Measurements from ENCODE around the gene CHMP5.

The CHMP5 gene

DNA sequence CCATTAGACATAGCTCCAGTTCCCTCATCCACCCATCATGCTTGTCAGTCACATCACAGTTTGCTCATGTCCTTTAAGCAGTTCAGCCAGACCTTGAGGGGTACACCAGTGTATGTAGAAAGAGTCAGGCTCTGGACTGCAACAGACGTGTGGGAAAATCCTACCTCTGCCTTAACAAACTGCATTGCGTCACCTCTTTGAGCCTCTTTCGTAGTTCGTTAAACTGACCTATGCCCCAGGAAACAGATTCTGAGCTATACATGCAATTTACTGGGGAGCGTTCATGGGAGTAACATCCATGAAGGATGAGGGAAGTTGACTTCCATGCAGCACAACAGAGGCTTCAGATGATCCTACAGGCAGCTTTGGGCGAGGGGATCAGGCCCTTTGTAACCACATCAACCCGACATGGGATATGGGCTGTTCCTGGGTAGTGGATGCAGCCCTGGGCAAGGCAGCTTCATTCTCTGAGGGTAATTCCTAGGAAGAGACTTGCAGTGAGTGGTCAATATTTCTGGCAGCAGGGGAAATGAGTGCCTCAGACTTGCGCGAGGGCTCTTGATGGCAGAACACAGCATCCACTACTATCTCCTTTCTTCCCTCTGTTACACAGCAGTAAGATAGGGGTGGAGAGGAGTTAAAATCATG is 20.6 kb upstream of the CHMP5 start:
- DNase-seq = no peak

DNA sequence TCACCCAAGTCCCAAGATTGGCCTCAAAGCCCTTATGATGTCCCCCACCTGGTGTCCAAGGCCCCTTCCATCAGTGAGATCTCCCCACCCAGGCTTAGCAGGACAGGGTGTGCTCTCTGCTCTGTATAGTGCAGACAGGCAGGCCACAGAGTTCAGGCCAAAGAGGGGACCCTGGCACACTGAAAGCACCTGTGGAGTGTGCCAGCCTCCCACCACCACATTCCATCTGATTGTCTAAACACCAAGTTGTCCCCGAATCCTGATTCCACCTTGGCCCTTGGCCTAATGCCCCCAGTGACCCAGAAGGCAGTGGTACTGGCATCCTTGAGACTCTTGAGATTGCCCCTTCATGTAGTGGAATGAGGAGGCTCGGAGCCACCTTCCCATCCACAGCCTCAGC is 19.5 kb upstream of the CHMP5 start:
- DNase-seq = no peak

DNA sequence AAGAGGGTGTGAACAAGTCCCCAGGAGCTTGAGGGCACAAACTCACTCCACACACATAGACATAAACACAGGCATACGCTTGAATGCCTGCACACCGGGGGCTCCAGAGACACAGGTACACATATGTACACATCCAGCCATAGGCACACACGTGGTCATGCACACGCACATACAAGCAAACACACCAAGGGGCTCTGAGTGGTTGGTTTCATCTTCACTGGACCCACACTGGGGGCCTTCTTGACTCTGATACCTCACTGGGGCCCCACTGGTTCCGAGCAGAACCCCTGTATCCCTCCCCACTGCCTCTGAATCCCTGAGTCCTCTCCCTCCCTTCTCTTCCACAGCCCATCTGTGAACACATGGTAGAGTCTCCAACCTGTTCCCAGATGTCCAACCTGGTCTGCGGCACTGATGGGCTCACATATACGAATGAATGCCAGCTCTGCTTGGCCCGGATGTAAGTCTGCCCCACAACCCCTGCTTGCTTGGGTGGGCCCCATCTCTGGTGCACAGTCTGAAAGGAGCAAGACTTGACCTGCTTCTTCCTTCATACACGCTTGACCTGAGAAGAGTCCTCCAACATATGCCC is 18.5 kb upstream of the CHMP5 start:
- no peak for DNase-seq

DNA sequence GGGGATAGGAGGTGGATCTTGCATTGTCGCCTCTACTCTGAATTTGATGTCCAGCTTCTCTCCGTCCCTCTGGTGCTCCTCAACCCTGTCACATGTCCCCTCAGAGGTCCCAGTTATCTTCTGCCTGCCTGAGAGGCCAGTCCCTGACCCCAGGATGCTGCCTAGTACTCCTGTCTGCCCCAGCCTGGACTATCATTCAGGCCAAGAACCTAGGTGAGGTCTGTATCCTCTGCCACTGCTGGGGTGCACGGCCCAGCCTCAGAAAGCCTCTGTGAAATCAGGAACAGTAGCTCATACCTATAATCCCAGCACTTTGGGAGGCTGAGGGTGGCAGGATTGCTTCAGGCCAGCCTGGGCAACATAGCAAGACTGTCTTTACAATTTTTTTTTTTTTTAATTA is 16.2 kb upstream of the CHMP5 start:
- DNase-seq = no peak

DNA sequence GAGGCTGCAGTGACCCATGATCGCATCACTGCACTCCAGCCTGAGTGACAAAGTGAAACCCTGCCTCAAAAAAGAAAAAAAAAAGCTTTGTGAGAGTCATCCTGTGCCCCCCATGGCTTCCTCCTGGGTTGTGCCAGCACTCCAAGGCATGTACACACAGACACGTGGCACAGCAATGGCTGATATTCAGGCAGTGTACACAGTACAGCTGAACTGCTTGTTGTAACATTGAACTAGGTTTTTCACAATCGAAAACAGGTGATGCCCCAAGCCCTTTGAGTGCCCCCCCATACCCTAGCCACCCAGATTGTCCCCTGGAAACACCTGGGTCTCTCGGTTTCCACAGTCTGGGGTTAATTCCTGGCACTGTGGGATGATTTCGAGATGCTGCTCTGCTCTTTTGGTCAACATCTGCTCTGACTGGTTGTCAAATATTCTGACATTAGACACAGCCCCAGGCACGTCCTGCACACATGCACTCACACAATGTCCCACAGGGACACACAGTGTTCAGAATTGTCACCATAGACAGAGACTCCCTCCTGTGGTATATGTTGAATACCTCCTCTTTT is 15.7 kb upstream of the CHMP5 start:
- no peak for DNase-seq

DNA sequence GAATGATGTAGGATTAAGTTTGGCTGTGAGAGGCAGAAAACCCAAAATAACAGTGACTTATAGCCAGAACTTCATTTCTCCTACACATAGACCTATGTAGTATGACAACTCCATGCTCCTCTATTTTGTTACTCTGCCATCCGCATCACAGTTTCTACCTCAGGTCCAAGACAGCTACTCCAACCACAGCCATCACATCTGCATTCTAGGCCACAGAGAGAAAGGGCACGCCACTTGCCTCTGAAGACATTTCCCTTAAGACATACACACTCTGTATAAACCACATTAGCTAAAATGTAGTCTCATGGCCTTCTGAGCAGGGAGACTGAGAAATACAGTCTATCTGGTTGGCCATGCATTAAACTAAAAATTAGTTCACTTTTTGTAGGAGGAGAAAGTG is 14.9 kb upstream of the CHMP5 start:
- DNase-seq = no peak

DNA sequence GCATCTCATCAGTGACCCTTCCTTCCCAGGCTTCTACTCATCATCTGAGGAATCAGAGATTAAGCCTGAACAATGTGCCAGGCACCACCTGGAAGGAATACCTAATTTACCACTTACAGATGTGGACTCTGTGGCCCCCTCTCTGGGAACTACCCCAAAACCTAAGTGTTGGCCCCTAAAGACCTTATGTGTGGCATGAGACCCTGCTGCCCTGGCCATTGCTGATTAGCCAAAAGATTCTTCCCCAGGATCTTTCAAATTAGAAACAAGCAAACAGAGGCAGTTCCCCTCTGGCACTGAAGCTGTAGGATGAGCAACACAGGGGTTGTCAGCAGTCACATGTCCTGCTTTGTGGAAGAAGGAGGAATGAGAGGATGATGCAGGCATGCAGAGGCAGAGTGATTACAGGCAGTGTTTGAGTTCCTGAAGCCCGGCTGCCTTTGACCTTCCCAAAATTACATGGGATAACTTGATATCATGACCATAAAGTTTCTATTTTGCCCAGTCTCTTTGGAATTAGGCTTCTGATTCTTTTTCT is 14.3 kb upstream of the CHMP5 start:
- no peak for DNase-seq

DNA sequence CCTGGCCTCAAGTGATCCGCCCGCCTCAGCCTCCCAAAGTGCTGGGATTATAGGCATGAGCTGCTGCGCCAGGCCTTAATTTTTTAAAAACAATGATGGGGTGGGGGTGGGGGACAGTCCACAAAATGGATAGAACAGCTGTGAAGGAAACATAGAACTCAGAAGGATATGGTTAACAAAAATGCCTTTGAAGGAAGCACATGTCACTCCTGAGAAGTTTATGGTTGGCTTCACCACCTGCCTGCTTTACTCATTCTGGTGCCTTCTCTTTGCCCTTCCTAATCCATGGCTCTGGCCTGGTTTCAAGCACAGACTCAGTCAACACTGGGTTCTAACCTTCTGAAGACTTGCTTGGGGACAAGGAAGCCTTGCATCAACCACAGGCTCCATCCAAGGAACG is 10.6 kb upstream of the CHMP5 start:
- DNase-seq = no peak

DNA sequence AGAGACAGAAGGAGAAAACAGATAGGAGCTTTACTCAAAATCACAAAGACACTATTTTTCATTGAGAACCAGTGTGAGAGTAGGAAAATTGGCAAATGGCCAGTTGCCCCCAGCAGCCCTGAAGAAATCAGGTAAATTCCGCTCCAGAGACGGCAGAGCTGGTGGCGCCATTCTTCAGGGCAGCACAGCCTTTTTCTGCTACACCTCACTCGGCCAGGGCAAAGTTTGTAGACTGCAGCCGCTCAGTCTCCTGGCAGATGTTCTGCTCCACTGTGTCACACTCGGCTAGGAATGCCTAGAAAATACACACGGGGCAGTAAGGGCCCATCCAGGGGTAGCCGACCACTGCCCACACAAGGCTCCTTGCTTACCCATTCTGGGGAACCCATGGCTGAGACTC is 9.8 kb upstream of the CHMP5 start:
- DNase-seq = no peak

DNA sequence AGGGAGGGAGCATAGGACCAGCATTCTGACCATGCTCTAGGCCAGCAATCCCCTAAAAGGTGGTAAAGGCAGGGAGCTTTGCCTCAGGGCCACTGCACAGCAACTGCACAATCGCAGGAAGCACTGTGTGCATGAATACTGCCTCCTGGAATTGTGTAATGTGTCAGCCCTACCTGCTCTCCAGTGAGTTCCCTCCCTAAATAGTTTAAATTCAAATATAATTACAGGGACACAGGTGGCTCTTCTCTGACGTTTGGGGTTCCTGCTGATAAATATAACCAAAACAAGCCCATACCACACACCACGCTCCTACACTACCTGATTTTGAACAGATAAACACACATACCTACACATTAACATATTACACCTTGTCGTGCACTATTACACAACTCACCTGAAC is 9.4 kb upstream of the CHMP5 start:
- no peak for DNase-seq

DNA sequence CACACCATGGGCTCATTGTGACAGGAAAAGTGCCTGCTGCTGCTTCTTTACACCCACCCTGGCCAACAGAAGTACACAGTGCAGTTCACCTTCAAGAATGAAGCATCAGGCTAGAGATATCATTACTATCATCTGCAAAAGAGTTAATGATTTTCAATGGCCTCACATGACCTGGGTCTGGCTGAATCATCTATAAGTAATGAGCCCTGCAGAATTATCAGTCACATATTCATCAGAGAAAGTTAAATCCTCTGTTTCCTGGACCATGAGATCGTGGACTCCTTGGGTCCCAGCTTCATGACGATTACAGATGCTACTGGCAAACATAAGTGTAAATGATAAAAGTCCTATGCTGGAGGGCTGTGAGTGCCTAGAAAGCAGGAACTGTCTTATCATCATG is 8.6 kb upstream of the CHMP5 start:
- no peak for DNase-seq

DNA sequence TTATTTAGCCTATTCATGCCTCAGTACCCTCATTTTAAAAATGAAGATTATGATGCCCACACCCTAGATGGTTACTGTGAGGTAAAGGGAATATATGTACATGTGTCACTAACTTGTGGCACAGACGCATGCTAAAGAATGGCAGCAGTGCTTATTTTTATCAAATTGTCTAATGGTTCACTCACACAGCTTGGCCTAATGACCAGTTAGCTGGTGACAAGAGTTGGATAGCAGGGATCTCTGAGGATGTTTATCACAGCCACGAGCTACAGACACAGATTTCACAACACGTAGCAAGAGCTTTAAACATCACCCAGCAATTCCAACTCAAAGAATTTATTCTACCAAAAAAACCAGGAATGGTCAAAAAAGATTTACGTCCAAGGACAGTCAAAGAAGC is 7.6 kb upstream of the CHMP5 start:
- no peak for DNase-seq

DNA sequence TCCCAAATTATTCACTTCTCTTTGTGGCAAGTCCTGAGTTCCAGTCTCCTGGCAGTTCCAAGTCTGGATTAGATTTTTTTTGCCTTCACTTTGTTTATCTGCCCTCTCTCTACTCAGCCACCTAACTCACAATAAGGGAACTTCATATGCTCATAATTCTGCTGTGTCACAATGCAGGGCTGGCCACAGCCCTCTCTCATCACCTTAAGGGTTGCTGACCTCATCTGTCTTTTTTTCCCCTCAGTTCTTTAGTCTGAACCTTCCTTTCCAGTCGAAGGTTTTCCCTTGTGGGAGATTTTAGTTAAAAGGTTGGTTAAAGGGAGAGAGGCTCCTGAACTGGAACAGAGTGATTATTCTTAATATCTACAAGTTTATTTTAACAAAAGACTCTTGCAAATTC is 4.5 kb upstream of the CHMP5 start:
- no peak for DNase-seq

DNA sequence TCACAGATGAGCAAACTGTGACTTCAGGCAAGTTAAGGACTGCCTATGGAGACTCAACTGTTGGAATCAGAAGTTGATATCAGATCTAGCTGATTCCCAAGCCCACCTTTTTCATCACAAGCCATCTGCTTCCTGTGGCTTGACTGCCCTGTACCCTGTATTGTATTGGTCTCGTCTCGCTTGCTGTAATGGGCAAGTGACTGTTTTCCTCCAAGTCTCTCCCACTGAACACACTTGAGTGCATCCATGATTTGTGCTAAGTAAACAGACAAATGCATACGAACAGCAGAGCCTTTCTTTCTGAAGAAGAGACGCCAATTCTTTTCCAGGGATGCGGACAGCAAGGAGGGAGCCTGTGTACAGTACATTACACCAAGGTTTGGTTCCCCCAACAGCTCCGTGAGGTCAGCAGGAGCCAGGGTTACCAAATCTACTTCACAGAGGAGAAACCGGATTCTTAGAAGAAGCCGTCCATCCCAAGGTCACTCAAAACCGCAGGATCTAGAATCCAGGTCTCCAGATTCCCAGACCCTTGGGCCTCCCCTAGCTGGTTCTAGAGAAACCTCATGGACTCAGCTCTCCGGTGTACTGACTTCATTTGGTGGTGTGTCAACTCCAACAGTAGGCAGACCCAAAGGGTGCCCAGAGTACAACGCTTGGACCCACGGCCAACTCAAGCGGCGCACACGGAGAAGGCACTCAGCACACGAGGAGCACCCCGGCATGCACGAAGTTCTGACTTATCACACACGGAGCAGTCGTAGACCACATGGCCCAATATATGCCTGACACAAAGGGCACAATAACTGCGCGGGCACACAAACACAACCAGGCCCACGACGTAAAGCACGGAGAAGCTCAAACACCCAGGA is 1.5 kb upstream of the CHMP5 start:
- no peak for DNase-seq

DNA sequence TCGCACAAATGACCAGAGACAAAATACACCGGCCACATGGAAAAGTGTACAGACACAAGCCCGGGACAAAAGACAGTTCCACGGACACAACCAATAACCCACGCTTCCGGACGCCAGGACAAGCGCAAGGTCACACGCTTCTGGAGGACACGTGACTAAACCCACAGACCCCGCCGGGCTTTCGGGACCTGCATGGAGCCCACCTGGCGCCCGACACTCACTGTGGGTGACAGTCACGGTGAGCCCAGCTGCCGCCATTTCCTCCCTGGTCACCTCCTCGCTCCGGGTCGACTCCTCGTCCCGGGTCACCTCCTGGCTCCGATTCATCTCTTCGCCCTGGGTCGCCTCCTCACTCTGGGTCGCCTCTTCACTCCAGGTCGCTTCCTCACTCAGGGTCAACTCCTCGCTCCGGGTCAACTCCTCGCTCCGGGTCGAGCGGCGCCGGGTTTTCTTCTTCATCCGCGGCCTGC is 811 bp upstream of the CHMP5 start:
- DNase-seq = peak in 1 of 2 donors; percentile 33

DNA sequence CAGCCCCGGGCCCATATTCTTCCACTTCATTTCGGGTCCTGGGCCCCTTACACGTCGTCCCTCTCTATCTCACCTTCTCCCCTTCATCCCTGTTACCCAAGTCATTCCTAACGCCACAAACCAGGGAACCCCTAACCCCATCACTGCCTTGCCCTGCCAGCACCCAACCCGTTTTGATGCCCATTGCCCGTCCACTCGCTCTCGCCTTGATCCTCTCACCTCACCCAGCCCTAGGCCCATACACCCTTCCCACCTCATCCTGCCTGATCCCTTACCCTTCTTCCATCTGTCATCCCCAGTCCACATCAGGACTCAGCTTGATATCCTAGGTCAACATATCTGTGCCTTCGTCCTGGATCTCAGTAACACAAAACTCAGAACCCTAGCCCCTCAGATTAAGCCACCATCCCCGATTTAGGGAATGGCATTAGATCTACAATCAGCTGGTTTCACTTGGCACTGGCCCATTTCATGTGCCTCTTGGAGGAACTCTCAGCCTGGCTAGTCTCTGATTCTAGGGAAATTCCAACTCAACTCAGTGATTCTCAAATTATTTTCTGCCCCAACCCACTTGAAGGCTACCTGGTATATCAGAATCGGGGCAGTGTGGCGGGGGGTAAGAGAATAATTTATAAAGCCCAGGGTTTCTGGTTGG is 489 bp downstream of the CHMP5 start:
- DNase-seq = no peak

DNA sequence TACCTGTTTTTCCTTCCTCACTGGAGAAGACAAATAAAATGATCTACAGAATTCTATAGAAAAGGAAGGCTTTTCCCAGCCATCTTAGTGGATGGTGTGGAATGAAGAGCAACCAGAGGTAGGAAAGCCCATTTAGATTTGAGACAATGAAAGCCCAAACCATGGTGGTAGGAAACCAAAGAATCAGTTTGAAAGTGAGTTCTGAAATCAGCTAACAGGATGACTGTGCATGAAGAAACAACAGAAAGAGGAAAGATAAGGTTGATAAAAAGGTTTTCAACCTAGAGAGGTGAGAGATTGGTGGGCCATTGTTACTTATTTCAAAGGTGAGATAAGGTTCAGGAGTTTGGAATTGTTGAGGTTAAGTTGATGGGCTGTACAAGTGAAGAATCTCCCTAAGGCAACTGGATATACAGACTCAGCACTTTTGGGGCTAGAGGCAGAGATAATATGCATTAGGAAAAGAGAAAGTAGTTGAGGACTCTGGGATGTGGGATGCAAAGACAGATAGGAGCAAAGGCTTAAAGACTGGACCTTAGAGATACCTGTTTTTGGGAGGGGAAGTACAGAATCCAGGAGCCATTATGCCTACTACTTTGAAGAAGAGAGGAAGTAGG is 2.4 kb downstream of the CHMP5 start:
- DNase-seq = no peak

DNA sequence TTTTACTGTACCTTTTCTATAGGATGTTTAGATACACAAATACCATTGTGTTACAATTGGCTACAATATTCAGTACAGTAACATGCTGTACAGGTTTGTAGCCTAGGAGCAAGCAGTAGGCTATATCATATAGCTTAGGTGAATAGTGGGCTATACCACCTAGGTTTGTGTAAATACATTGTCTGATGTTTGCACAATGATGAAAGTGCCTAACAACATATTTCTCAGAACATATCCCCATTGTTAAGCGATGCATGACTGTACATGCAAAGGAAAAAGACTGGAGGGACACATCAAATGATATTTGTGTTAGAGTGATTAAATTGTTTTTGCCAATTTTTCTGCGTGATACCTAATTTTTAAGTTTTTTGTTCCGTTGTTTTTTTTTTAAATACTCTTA is 5.3 kb downstream of the CHMP5 start:
- DNase-seq = no peak

DNA sequence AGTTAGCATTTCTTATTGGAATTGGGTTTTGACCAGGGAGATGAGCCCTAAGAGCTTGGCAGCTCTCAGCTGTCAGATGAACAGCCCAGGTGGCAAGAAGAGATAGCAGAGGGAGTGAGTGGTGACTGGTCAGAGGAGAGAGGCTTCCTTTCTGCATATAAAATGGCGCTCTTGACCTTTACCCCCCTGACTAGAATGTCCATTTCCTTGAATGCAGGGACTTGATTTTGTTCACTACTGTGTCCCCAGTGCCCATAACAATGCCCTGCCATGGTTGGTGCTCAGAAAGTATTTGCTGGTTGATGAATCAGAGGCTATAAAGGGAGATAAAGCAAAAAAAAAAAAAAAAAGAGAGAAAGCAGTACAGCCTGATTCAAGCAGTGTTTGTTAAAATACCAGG is 7.2 kb downstream of the CHMP5 start:
- DNase-seq = no peak

DNA sequence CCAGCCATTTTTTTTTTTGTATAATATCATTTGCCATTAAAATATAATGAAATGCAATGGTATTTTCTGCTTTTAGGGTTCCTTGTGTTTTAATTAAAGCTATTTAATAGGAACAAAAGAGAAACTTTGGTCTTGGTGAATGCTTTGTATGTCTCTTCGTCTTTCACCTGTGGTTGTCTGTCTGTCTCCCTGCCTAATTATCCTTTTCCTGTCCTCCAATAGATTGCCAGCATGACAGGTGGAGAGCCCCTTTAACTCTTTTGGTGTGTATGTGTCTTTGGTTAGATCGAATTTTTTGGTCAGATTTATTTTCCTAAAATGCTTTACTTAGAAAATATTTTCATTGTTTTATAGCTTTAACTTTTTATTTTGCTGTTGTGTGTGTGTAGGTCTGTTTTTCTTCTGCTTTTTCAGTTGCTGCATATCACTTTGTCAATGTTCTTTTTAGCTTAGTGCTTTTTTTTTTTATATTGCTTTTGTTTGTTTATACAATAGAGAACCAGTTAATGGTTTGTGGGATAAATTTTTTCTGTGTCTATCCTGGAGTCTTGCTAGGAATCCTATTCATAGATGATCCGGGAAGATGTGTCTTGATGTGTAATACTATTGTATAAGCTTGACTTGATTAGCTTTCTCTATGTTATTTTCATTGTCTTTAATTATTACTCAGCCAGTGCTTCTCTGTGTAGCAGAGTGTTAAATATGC is 8.6 kb downstream of the CHMP5 start:
- no peak for DNase-seq

DNA sequence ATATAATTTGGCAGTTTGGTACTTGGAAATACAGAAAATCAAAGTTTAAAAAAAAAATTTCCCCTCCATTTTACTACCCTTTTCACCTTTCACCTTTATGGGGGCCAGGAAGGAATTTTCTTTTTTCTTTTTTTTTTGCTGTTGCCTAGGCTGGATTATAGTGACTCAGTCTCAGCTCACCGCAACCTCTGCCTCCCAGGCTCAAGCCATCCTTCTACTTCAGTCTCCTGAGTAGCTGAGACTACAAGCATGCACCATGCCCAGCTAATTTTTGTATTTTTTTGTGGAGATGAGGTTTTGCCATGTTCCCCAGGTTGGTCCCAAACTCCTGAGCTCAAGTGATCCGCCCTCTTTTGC is 9.1 kb downstream of the CHMP5 start:
- no peak for DNase-seq

DNA sequence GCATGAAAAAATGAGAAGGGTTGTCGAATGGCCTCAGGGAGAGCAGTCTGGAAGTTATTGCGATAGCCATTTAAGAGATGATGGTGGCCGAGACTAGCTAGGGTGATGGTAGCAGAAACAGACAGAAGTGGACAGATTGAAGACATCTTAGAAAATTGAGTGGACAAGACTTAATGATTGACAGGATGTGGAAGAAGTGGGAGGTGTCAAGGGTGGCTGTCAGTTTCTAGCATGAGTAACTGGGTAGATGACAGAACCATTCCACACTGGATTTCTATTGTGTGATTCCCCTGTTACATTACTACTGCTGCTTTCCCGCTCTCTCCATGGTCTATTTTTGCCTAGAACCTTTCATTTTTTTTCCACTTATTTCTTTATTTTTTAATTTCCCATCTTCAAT is 12.6 kb downstream of the CHMP5 start:
- DNase-seq = no peak
